Measurements from ENCODE around the gene NPIPA1. TPM values are rescaled to one million over a fixed set of nuclear protein-coding genes. Genes with fewer than 3 reads are reported as not detected.
"Not testable (repeated sequence)": the region's sequence is repeated elsewhere in the genome, so short reads cannot be mapped to it uniquely, and the experiment has no call there.

The NPIPA1 gene
- 1 to 10 TPM in 3 of 6 donors, under 1 TPM in 2, not detected in 1; 0.73 to 3.9 (median 1.3) TPM for polyA plus RNA-seq (ENCODE audit: low read depth in 6 of 6)

DNA sequence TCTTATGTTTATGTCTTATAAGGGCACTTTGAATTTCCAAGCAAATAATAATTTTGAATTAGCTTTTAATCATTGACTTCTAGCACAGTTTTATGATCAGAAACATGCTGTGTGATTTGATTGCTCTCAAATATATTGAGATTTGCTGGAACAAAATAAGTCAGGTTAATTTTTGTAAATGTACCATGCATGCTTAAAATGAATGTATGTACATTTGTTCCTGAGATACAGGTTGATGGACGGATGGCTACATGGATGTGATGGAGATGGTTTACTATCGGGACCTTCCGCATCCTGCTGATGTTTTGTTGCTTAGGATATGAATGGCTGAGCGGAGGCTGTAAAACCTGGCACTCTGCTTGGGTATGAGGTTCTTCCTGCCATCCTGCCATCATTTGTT lies at the start of gene NPIPA1:
TSS of gene NPIPA1 (plus strand) at position 301 of the 400 bp plus-strand sequence. CDS start at position 301, 0 bp downstream.
- not testable (repeated sequence) for H3K4me3 Mint-ChIP-seq; H3K27ac Mint-ChIP-seq; H3K36me3 Mint-ChIP-seq; DNase-seq; H3K27me3 Mint-ChIP-seq; H3K9me3 Mint-ChIP-seq; H3K4me1 Mint-ChIP-seq; ATAC-seq (ENCODE audit: low read depth in 2 of 2)

DNA sequence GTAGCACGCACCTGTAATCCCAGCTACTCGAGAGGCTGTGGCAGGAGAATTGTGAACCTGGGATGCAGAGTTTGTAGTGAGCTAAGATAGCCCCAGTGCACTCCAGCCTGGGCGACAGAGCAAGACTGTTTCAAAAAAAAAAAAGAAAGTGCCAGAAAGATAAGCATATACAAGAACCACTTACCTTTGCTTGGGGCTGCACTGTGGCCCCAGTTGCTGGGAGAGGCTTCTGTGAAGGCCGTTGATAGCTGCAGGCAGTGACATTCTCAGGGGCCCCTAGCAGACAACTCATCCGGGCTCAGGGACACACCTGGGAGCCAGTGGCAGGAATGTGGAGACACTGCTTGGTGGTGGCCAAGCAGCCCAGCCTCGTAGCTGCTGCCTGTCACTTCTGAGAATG lies 45.1 kb upstream of the NPIPA1 start:
- ATAC-seq (ENCODE audit: low read depth in 2 of 2); H3K36me3 Mint-ChIP-seq: not testable (repeated sequence)

GRCh38 chr16:14895382-14895781 lies 41.9 kb upstream of the NPIPA1 start:
- H3K4me1 Mint-ChIP-seq; H3K27ac Mint-ChIP-seq; DNase-seq; H3K27me3 Mint-ChIP-seq; H3K4me3 Mint-ChIP-seq; H3K9me3 Mint-ChIP-seq; H3K36me3 Mint-ChIP-seq; ATAC-seq (ENCODE audit: low read depth in 2 of 2): not testable (repeated sequence)

More for the DNA sequence above, 45.1 kb upstream of the NPIPA1 start:
- DNase-seq, H3K9me3 Mint-ChIP-seq, H3K27ac Mint-ChIP-seq, H3K4me3 Mint-ChIP-seq, H3K27me3 Mint-ChIP-seq, H3K4me1 Mint-ChIP-seq: not testable (repeated sequence)

- DNase-seq; H3K27me3 Mint-ChIP-seq; H3K4me1 Mint-ChIP-seq; H3K4me3 Mint-ChIP-seq; H3K9me3 Mint-ChIP-seq; H3K36me3 Mint-ChIP-seq; ATAC-seq (ENCODE audit: low read depth in 2 of 2): not testable (repeated sequence)
- H3K27ac Mint-ChIP-seq: peak overlapping the region in 1 of 6 donors; percentile 69
Measured at GRCh38 chr16:14896023-14896422, 41.2 kb upstream of the NPIPA1 start.

GRCh38 chr16:14897006-14897664 lies 40.1 kb upstream of the NPIPA1 start:
- H3K27me3 Mint-ChIP-seq, DNase-seq, H3K36me3 Mint-ChIP-seq, H3K27ac Mint-ChIP-seq, H3K4me3 Mint-ChIP-seq, H3K9me3 Mint-ChIP-seq, H3K4me1 Mint-ChIP-seq: not testable (repeated sequence)
- ATAC-seq (ENCODE audit: low read depth in 2 of 2): peak; percentile 54 to 58

GRCh38 chr16:14898162-14898561 lies 39.1 kb upstream of the NPIPA1 start:
- not testable (repeated sequence) for H3K4me1 Mint-ChIP-seq; H3K27me3 Mint-ChIP-seq; H3K9me3 Mint-ChIP-seq; DNase-seq; H3K36me3 Mint-ChIP-seq; H3K4me3 Mint-ChIP-seq; ATAC-seq (ENCODE audit: low read depth in 2 of 2)
- H3K27ac Mint-ChIP-seq: peak overlapping the region in 1 of 6 donors; percentile 79

DNA sequence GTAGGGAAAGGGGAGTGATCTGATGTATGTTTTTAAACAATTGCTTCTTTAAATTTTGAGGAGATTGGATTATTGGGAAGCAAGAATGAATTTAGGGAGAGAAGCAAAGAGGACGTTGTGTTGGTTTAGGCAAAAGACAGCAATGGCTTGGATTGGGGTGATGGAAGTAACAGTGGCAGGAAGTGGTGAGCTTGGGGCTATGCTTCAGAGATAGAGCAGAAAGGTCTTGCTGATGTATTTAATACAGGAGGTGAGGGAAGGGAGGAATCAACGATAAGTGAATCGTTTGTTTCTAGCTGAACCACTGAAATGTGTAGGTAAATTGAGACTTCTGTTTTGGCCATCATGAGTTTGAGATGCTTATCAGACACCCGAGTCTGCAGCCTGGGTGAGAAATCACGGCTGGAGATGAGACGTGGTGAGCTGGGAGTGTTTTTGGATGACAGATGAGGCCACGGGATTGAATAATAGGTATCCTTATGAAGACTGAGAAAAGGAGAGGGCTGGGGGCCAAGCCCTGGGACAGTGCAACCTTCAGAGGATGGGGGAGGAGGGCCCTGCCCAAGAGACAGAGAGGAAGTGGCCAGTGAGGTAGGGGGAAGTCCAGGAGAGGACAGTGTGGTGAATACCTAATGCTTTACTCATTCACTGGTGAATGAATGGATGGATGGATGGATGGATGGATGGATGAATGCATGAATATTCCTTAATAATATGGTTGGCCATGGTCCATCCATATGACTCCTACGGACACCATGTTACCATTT lies 33.9 kb upstream of the NPIPA1 start:
- peak; percentile 35 to 58 for ATAC-seq (ENCODE audit: low read depth in 2 of 2)
- H3K9me3 Mint-ChIP-seq, H3K27me3 Mint-ChIP-seq, DNase-seq, H3K4me3 Mint-ChIP-seq, H3K36me3 Mint-ChIP-seq, H3K4me1 Mint-ChIP-seq: not testable (repeated sequence)
- peak overlapping the region in 2 of 6 donors; percentile 67 to 81 for H3K27ac Mint-ChIP-seq

- not testable (repeated sequence) for H3K4me1 Mint-ChIP-seq; H3K27ac Mint-ChIP-seq; DNase-seq; H3K9me3 Mint-ChIP-seq; H3K36me3 Mint-ChIP-seq; H3K27me3 Mint-ChIP-seq; ATAC-seq (ENCODE audit: low read depth in 2 of 2); H3K4me3 Mint-ChIP-seq
Measured at GRCh38 chr16:14909744-14910143, 27.5 kb upstream of the NPIPA1 start.

DNA sequence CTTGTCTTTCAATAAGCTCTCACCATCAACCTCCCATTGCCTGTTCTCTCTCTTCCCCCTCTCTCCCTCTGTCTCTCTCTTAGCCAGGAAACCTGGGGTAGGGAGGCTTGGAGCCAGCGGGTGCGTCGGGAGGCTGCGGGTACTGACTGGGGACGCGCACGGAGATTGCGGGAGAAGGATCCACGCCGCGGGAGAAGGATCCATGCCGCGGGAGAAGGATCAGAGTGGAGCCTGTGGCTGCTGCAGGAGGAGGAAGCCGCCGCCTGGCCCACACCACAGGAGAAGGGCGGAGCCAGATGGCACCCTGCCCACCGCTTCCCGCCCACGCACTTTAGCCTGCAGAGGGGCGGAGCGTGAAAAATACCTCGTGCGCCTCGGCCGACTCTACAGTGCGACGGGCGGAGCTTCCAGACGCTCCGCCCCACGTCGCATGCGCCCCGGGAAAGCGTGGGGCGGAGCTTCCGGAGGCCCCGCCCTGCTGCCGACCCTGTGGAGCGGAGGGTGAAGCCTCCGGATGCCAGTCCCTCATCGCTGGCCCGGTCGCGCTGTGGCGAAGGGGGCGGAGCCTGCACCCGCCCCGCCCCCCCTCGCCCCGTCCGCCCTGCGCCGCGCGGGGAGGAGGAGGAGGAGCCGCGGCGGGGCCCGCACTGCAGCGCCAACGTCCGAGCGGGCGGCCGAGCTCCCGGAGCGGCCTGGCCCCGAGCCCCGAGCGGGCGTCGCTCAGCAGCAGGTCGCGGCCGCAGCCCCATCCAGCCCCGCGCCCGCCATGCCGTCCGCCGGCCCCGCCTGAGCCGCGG lies 26.2 kb upstream of the NPIPA1 start:
- H3K27ac Mint-ChIP-seq, H3K9me3 Mint-ChIP-seq, DNase-seq, H3K36me3 Mint-ChIP-seq, H3K4me1 Mint-ChIP-seq, H3K4me3 Mint-ChIP-seq, H3K27me3 Mint-ChIP-seq: not testable (repeated sequence)
- ATAC-seq (ENCODE audit: low read depth in 2 of 2): peak; percentile 78 to 86

DNA sequence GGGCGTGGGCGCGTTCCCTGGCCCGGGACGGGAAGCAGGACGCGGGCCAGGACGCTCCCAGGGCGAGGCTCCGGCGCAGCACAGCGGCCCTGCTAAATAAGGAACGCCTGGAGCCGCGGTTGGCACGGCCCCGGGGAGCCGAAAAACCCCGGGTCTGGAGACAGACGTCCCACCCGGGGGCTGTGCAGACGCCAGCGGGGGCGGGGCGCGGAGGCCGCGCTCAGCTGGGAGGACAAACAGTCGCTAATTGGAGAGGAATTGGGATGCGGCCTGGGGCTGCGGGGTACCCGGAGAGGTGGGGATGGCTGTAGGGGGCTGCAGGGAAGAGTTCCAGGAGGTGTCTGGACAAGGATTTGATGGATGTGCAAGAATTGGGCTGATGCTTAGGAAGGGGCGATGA lies 25.3 kb upstream of the NPIPA1 start:
- H3K9me3 Mint-ChIP-seq: not testable (repeated sequence)

DNA sequence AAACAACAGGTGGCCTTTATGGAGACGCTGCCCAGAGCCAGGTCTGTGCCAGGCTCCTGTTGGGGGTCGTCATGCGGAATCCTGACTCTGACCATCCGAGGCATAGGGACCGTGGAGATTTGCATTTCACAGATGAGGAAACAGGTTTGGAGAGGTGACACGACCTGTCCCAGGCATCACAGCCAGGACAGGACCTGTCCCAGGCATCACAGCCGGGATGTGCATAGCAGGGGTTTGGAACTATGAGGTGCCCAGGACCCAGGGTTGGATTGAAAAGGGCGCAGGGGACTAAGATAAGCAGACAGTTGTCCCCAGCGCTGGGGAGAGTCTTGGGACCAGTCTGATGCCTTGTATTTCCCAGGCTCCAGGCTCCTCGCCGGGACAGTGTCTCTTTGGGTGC lies 24.7 kb upstream of the NPIPA1 start:
- H3K9me3 Mint-ChIP-seq; H3K4me1 Mint-ChIP-seq; H3K27ac Mint-ChIP-seq; H3K36me3 Mint-ChIP-seq; H3K4me3 Mint-ChIP-seq; DNase-seq; H3K27me3 Mint-ChIP-seq; ATAC-seq (ENCODE audit: low read depth in 2 of 2): not testable (repeated sequence)

More for the DNA sequence above, 25.3 kb upstream of the NPIPA1 start:
- peak overlapping the region in 5 of 8 donors; percentile 22 to 68 (median 61) for H3K4me3 Mint-ChIP-seq
- peak in 1 of 2 donors; percentile 40 for ATAC-seq (ENCODE audit: low read depth in 2 of 2)
- not testable (repeated sequence) for H3K27ac Mint-ChIP-seq, H3K27me3 Mint-ChIP-seq, H3K4me1 Mint-ChIP-seq, H3K36me3 Mint-ChIP-seq
- DNase-seq: peak; percentile 22

GRCh38 chr16:14918504-14918903 lies 18.7 kb upstream of the NPIPA1 start:
- not testable (repeated sequence) for H3K27me3 Mint-ChIP-seq; DNase-seq; H3K4me3 Mint-ChIP-seq; H3K36me3 Mint-ChIP-seq; ATAC-seq (ENCODE audit: low read depth in 2 of 2); H3K4me1 Mint-ChIP-seq; H3K9me3 Mint-ChIP-seq; H3K27ac Mint-ChIP-seq

DNA sequence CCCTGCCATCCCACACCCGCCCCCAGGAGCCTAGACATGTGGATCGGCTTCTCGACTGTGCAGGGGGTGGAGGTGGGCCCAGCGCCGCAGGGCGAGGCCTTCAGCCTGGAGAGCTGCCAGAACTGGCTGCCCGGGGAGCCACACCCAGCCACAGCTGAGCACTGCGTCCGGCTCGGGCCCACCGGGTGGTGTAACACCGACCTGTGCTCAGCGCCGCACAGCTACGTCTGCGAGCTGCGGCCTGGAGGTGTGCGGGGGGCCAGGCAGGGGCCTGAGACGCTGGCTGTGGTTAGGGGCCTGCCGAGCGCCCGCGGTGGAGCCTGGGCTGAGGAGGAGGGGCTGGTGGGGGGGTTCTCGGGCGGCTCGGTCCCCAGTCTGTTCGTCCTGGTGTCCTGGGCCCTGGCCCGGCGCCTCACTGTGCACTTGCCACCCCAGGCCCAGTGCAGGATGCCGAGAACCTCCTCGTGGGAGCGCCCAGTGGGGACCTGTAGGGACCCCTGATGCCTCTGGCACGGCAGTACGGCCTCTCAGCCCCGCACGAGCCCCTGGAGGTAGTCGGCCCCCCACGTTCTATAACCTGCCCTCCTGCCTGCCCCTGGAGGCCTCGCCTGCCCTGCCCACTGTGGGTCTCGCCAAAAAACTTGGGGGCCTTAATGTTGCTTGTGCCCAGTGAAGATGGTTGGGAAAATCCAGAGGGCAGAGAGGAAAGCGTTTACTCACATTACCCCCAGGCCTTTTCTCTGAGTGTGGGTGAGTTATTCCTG lies 17.2 kb upstream of the NPIPA1 start:
- not testable (repeated sequence) for ATAC-seq (ENCODE audit: low read depth in 2 of 2); DNase-seq; H3K36me3 Mint-ChIP-seq; H3K9me3 Mint-ChIP-seq; H3K27ac Mint-ChIP-seq; H3K4me1 Mint-ChIP-seq; H3K27me3 Mint-ChIP-seq; H3K4me3 Mint-ChIP-seq

Data from naive B cell (primary cell).